GM10266 (cell line): Measurements from ENCODE around the gene TMED1.
"Not testable (repeated sequence)": the region's sequence is repeated elsewhere in the genome, so short reads cannot be mapped to it uniquely, and the experiment has no call there.

Experiments
- DNase-seq: peaks from one replicate; pipeline ENCODE4 v3.0.0; 2012; ENCODE audit errors: extremely low spot score
- CTCF ChIP-seq: IDR thresholded peaks from 2 replicates; pipeline ENCODE4 v1.5.1; 2012; ENCODE audit warnings: mild to moderate bottlenecking, low read depth; ENCODE audit not compliant: control insufficient read depth, insufficient read depth; ENCODE audit errors: missing control alignments

Gene TMED1

GRCh38 chr19:10835754-10836478 is at the start of gene TMED1:
Gene TMED1 (minus strand): TSS chr19:10836212. CDS start chr19:10836191, 21 bp downstream.
- peak; percentile 39 for TF ChIP-seq CTCF
- peak; percentile 99 for DNase-seq

GRCh38 chr19:10885201-10886169 is 49.5 kb upstream of the TMED1 start:
- no peak for TF ChIP-seq CTCF
- DNase-seq = no peak

- TF ChIP-seq CTCF = no peak
- DNase-seq = no peak
These were observed 48.3 kb upstream of the TMED1 start for GRCh38 chr19:10884274-10884673.

GRCh38 chr19:10882108-10882457 is 46.1 kb upstream of the TMED1 start:
- TF ChIP-seq CTCF = no peak
- DNase-seq = no peak

- DNase-seq = no peak
- TF ChIP-seq CTCF = no peak
These were observed 45.5 kb upstream of the TMED1 start for GRCh38 chr19:10881403-10882107.

GRCh38 chr19:10878253-10878652 is 42.2 kb upstream of the TMED1 start:
- DNase-seq = no peak
- TF ChIP-seq CTCF = no peak

- not testable (repeated sequence) for DNase-seq
These were observed 41.6 kb upstream of the TMED1 start for GRCh38 chr19:10877608-10878007.
